ENCODE data around the gene CEMIP.

The CEMIP gene

DNA sequence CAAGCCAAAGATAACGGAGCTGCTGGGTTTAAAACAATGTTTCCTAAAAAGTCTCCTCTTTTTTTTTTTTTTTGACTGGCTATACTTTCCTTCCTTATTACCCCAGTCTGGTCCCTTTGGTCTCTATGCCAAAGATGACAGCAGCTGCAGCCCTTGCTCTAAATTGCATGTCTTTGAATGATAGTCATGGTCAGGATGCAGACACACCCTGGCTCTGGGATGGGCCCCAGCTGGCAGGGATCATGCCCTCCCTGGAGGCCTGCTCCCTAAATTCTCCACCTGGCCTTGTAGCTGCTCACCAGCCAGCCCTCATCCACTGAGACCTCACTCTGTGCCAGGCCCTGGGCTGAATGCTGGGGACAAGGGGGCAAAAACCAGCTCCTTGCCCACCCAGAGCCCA is 114.6 kb downstream of the CEMIP start:
- no peak for DNase-seq

DNA sequence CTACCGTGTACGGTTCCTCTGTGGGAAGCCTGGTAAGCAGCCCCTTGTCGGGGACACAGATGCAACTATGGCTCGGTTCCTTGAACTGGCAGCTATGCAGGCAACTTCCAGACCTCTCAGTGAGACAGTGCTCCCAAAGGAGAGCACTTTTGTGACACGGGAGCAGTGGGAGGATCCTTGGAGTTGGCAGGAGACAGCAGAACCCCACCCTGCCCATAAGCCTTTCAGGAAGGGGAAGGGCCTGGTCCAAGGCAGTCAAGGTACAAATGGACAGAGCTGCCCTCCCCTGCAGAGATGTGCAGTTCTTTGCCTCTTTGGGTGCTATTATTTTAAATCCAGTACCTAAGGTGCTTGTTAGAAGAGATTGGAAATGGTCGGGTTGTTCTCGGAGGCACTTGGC is 115.9 kb downstream of the CEMIP start:
- DNase-seq, result no peak

DNA sequence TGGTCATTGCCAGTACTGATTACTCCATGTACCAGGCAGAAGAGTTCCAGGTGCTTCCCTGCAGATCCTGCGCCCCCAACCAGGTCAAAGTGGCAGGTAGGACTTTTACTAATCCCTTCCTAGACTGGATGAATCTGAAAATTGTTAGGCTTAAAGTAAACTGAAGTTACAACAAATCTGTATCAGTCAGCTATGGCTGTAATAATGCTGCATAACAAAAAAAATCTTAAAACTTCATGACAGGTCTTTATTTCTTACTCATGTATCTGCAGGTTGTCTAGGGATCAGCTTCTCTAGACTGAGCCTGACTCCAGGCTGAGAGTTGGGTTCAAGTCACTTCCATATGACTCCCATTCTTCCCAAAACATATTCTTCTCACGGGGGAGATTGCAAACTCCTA is 116.8 kb downstream of the CEMIP start:
- no peak for DNase-seq

DNA sequence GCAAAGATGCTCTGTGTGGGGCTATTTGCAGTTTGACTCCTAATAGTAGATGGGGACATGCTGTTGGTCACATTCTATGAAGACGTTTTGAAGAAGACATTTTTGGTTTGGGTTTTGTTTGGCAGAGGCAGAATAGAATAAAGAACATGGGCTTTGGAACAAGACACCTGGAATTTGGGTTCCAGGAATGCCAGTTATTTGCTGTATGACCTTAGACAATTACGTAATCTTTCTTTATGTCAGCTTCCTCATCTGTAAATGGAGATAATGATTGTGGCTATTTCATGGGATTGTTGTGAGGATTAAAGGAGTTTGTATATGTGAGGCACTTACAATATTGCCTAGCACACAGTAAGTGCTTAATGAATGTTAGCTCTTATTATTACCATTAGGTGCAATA is 118.9 kb downstream of the CEMIP start:
- no peak for DNase-seq

DNA sequence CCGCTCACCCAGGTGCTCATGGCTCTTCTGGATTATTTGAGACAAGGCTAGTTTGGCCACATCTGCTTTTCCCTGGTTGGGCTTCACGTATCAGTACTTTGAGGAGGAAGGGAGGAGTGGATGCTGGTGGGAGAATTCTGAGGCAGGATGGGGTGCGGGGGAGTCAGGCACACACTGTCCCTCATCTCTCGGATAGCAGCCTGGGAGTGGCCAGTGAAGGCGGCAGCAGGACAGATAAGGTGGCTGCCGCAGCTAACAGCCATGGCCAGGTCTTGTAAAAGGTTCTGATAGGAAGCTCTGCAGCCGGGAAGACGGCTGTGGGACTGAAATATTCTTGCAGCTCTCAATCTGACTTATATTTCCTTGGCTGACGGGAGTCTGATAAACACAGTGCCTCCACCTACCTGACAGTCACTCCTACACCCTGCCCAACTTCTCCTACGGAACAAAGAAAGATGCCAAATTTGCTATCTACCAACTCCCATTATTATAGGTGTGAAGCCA is 123.2 kb downstream of the CEMIP start:
- DNase-seq, result no peak

DNA sequence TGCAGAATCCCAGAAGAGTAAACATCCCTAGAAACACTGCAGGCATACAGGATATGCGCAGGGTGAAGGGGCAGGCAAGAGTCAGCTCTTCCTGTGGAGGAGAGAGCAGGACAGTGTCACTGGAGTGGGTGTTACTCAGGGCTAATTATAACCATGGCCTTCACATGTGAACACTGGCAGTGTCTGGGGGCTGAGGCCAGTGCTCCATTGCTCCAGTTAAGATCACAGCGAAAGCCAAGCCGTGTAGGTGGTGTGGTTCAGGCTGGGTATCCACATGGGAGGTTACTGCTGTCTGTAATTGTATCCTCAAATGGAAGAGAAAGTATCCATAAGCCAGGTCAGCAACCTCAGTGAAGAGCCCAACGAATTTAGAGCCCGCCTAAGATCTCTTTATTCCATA is 125.8 kb downstream of the CEMIP start:
- no peak for DNase-seq

DNA sequence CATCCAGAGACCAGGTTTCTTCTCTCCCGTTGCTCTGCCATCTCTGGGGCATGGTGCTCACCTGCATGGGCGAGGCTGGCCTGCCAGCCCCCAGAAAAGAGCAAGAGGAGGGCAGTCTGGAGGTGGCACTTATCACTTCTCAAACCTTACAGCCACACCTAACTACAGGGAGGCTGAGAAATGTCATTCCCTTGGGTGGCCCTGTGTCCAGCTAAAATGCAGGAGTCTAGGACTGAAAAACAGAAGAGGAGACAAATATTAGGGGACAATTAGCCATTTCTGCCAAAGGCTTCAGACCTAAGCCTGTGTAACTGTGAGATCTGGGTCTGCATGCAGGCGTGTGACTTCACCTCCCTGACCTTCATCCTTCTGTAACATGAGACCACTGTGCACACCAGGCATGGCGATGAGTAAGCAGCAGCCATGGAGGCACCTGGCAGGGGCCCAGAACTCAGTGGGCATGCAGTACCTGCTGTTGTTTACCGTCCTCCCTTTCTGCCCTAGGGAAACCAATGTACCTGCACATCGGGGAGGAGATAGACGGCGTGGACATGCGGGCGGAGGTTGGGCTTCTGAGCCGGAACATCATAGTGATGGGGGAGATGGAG is 127.1 kb downstream of the CEMIP start:
- DNase-seq, result peak; percentile 54

DNA sequence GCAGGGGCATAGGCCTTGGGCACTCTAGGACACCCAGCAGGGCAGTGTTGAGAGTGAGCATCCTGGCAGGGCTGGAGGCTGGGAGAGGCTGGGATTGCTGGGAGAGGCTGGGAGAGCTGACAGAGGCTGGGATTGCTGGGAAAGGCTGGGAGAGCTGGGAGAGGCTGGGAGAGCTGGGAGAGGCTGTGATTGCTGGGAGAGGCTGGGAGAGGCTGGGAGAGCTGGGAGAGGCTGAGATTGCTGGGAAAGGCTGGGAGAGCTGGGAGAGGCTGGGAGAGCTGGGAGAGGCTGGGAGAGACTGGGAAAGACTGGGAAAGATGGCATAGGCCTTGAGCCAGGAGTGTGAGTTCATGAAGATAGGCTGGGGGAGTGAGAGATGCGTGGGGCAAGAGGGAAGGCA is 132.7 kb downstream of the CEMIP start:
- no peak for DNase-seq

DNA sequence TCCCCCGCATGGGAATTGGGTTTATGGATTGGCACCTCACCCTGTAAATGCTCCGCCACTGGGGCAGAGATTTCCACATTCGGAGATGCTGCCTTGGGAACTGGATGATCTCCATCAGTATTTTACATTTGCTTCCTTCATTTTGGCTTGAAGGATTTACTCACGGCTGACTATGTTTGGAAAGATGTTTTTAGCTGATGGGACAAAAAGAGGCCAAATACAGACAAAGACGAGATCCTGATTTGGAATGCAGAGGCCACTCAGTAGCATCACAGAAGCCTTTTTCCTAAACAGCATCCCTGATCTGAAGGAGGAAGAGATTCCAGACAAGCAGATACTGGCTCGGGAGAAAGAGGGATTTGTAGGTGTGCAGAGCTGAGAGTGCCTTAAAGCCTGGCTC is 133.5 kb downstream of the CEMIP start:
- DNase-seq, result no peak

DNA sequence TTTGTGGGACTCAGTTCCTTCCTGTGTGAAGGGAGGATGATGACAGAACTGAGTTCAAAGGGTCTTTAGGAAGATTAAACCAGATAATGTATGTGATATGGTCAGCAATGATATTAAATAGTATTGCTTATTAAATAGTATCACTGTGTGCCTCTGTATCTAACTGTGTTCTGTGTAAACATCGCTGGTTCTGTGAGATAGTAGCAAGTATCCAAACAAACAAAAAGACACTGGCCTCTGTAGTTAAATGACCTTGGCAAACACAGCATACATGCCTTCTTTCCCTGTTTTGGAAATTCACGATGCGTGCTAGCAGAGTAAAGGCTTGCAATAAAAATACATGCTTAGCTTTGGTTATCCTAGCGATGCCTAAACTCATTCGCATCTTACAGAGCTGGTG is 134.4 kb downstream of the CEMIP start:
- no peak for DNase-seq

DNA sequence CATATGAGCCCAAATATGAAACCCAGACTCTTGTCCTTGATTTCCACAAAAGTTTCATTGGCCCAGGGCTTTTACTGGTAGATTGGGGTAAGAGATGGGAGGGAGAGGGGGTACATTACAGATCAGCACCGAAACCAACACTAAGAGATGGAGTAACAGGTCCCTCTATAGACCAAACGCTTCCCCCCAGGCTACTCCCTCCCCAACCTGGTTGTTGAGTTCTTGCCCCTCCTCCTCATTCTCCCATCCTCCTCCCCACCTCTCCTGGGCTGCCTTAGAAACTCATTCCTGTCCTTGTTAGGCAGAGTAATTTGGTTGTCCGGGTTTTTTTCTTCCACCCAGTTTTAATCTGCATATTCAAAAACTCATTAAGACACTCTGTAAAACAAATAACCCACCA is 136.3 kb downstream of the CEMIP start:
- DNase-seq, result no peak

DNA sequence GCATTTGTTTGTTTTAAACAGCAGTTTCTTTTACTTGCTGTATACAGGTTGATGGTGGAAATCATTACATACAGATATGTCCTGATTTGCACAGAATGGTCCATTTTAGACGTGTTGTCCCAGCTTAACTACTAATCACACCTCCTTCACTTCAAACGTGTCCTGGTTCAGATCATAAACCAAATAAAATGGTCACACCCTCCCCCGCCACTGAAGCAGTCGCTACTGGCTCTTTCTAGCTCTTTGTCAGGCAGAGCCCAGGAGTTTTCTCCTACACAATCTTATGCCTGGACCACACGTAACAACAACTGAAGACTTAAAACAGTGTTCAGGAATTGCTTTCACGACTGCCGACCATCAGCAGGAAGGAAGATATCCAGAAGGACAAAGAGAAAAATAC is 136.9 kb downstream of the CEMIP start:
- no peak for DNase-seq

DNA sequence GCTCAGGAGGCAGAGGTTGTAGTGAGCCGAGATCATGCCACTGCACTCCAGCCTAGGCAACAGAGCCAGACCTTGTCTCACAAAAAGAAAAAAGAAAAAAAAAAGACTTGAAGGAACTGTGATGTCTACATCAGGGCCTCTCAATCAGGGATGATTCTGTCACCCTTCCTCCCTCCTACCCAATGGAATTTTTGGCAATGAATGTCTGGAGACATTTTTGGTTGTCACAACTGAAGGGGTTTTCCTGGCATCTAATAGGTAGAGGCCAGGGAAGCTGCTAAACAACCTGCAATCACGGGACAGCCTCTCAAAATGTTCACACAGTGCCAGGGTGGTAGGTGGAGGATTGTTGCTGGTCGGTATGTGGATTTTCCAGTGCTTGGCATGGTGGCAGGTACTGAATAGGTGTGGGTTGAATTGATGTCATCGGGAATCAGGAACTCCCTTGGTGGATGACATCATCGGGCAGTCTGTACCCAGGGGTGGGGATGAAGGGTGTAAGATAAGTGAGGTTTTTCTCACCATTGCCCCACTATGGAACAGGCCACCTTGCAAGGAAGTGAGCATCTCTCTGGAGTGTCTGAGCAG is 139.1 kb downstream of the CEMIP start:
- DNase-seq, result no peak

DNA sequence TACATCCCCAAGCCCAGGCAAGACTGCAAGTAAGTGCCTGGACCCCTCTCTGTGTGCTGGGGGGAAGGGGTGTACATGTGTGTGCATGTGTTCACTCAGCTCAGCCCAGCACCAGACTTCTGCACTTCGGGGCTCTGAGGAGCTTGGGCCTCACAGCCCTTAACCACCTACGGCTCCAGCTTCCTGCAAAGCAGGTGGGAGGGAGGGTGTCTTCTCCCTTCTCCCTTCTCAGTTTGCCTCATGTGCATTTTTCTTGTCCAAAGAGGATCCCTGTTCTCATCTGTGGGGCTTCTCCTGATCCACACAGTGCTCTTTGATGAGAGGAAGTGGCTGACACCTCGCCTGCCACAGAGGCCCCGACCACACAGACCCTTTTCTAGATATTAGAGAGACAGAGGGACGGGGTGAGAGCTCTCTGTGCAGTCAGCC is 141.1 kb downstream of the CEMIP start:
- no peak for DNase-seq

DNA sequence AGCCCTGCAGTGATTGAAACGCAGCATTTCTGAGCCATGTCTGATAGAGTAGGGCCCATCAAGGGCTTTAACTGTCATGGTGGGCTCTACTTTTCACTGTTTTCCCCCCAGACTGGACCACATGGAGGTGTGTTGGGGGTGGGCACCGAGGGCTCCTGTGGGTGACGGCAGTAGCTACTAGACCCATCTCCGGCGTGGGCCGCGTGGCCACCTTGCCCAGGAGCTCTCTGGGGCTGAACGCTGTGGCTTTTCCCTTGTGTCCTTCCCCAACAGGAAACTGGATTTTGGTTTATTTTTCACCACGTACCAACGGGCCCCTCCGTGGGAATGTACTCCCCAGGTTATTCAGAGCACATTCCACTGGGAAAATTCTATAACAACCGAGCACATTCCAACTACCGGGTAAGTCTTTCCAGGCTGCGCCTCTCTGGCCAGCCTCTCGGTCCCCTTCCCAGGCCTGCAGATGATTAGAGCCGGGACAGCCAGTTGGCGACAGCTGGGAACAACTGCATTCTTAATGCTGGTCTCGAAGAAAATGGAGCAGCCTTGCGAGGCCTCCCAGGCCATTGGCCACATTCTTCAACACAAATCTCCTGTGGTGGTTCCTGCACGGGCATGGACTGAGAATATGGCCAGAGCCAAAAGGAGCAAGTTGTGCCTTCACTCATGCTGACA is 142.7 kb downstream of the CEMIP start:
- DNase-seq, result no peak

DNA sequence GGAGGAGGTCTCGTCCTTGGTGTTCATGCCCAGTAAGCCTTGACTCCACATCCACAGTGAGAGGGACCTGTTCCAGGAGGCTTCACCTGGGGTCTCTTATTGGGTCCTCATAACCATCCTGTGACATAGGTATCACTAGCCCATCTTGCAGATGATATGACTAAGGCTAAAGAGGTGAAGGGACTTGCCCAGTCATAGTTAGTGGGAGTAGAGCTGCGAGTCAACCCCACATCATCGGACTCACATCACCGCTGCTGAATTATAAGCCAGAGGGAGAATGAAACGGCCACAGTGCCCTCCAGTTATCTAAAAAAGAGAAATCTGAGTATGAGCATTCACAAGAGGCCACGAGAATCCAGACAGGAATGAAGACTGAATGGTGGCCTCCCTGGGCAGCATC is 144.5 kb downstream of the CEMIP start:
- DNase-seq, result no peak

DNA sequence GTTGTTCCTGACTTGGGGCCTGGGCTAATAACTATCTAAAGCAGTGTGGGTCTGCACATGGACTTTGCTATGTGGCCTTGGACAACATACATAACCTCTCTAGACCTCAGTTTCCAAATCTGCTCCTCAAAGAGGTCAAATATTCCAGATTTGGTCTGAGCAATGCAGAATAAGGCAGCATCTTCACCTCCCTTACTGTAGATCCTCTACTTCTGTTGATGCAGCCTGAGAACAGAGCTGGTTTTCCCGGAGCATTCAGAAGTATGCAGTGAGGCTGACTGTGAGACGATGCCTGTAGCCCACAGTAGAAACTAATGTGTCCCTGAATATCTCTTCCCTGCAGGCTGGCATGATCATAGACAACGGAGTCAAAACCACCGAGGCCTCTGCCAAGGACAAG is 145.1 kb downstream of the CEMIP start:
- DNase-seq, result no peak

DNA sequence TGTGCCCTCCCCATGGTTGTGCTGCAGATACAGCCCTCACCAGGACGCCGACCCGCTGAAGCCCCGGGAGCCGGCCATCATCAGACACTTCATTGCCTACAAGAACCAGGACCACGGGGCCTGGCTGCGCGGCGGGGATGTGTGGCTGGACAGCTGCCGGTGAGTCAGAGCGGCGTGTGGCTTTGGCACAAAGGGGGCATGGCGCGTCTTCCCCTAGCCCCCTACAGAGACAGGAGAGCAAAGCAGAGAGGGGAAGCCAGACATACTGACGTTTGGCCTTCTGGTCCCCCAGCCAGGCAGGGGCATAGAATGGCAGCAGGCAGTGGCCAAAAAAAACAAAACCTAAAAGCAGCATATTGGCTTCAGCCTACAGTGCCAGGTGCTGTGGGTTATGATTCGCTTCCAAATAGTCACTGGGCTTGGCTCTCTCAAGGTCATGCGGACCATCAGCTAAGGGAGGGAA is 146.5 kb downstream of the CEMIP start:
- no peak for DNase-seq

DNA sequence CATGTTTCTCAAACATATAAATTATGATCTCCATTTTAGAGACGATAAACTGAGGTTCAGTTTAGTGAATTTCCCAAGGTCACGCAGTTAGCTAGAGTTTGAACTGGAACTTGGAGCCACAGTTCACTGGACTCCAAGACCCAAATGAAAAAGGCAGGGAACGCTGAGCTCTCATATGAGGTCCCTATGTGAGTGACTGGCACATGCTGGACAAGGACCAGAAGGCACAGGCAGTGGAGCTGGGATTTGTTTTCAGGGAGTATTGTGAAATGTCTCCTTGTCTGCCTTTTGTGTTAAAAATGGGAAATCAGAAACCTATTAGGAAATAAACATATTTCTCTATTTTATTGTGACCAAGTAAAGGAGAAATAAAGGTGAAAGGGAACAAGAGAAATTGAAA is 147.0 kb downstream of the CEMIP start:
- no peak for DNase-seq

DNA sequence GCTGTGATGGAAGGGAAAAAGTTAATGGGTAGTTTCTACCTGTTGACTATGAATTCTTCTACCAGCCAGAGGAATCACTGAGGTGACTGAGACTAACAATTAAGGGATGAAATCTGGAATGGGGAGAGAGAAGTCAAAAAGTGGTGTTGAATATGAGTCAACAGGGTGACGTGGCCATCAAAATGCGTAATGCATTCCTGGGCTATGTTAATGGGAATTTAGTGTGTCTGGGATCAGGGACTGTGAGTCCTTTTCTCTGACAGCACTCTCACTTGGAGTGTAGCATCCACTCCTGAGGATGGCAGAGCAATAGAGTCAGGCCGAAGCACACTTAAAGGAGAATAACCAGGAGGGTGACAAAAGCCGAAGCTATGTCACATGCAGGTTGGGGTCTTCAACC is 150.1 kb downstream of the CEMIP start:
- DNase-seq, result no peak

DNA sequence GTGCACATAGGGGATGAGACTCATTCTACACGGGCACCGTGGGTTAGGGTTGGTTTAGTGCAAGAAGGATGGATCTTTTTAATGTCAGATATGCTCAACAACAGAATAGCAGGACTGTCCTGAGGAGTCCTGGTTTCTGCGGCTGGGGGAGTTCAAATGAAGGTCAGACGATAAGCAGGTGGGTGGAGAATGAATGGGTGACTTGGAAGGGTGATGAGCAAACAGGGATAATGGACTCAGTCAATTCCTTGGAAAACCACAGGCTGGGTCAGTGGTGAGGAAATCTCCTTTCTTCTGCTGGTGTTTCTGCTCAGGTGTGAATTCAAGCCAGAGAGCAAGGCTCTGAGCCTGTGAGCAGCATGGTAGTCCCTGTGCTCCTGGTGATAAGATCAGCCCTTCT is 150.5 kb downstream of the CEMIP start:
- no peak for DNase-seq

DNA sequence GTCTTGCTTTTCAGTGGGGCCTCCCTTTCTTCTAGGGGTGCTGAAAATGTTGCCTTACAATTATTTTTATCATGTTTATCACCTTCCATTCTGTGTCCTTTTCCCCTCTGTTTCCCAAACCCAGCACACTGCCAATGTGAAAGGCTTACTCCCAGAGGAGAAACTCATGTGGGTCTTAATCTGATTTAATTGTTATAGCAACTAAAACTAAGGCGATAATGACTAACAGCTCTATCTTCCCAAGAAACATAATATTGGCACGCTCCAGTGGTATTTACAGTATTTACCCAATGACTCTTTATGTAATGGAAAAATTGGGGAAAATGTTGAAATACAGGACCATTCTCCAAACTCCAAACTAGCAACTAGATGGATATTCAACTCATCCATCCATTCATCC is 152.0 kb downstream of the CEMIP start:
- DNase-seq, result no peak

DNA sequence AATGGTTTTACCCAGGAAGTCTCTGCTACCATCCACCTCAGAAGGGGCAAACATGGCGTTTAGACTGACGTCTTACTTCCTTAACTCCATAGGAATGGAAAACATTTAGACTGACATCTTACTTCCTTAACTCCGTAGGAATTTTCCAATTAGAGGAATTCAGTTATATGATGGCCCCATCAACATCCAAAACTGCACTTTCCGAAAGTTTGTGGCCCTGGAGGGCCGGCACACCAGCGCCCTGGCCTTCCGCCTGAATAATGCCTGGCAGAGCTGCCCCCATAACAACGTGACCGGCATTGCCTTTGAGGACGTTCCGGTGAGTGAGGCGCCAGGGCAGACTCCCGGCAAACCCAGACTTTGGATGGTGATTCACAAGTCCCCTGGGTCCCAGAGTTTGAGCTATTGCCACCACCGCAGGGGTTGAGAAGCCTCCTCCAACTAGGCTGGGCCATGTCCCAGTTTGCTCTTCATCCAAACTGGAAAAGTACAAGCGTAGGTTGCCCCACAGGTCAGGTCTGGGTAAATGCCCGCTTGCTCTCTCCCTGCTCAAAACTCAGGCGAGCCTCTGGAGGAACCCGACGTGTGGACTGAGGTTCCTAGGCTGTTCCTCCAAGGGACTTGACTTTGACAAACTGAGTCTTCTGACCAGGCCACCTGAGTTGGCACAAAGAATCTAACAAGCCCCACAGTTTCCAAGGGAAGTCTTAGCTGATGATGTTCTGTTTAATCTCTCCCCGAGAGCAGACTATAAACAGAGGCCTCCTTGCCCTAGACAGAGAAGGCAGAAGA is 152.7 kb downstream of the CEMIP start:
- no peak for DNase-seq

DNA sequence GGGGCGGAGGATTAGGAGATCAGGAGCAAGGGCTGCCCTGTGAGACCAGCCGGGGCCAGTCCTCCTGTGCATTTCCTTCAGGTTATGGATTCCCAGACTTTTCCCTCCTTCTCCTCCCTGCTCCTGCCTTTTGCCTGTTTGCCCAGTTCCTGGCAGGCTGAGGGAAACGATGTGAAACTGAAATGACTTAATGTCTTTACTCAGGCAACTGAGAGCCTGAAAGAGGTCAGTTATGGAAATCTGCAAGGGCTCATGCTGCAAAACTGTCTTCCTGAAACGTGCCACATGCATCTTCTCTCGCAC is 153.3 kb downstream of the CEMIP start:
- DNase-seq, result no peak
